WTC11 (cell line): ENCODE data around the gene SPTBN4. TPM values are rescaled to one million over a fixed set of nuclear protein-coding genes. Genes with fewer than 3 reads are reported as not detected.

Experiments used
- ATAC-seq: fragments of 200-7000 bp; cut with Tn5 transposase; 2 replicates; pipeline ENCODE4 v1.10.0; 2021; ENCODE audit warnings: mild to moderate bottlenecking, moderate library complexity
- CTCF ChIA-PET: fragments of 300-600 bp; sonication (Branson Sonifier 250); formaldehyde crosslinking; loops from one replicate; lab custom pipeline; 2021; ENCODE audit warnings: antibody characterized with exemption; lab: Charles Lee
- POLR2A ChIA-PET: fragments of 350-600 bp; sonication (Branson Sonifier 250); formaldehyde crosslinking; loops from one replicate; lab custom pipeline; 2021; ENCODE audit warnings: antibody characterized with exemption; lab: Charles Lee
- DNase-seq: peaks from one replicate; pipeline ENCODE4 v3.0.0; 2021; ENCODE audit warnings: low spot score
- H3K27ac Mint-ChIP-seq: 2 replicates; pipeline ENCODE4 v1.8.0; 2021; ENCODE audit warnings: mixed read lengths
- H3K27me3 Mint-ChIP-seq: 2 replicates; pipeline ENCODE4 v1.8.0; 2021; ENCODE audit warnings: low read depth, mild to moderate bottlenecking, moderate library complexity, mixed read lengths
- H3K36me3 Mint-ChIP-seq: 2 replicates; pipeline ENCODE4 v1.8.0; 2021; ENCODE audit warnings: mixed read lengths
- H3K4me1 Mint-ChIP-seq: 2 replicates; pipeline ENCODE4 v1.8.0; 2022; ENCODE audit warnings: mixed read lengths
- H3K4me3 Mint-ChIP-seq: 2 replicates; pipeline ENCODE4 v1.8.0; 2021; ENCODE audit warnings: mild to moderate bottlenecking, moderate library complexity, mixed read lengths
- H3K9me3 Mint-ChIP-seq: 2 replicates; pipeline ENCODE4 v1.8.0; 2021; ENCODE audit warnings: mixed read lengths
- AFF4 ChIP-seq: sonication (generic); formaldehyde crosslinking; IDR thresholded peaks from 2 replicates; pipeline ENCODE4 v1.8.1; 2023; ENCODE audit warnings: mild to moderate bottlenecking, missing genetic modification reagents, borderline replicate concordance
- ARID4B ChIP-seq: sonication (generic); formaldehyde crosslinking; IDR thresholded peaks from 2 replicates; pipeline ENCODE4 v1.8.0; 2023; ENCODE audit warnings: missing genetic modification reagents, mild to moderate bottlenecking, borderline replicate concordance
- ATF2 ChIP-seq: sonication (generic); formaldehyde crosslinking; IDR thresholded peaks from 2 replicates; pipeline ENCODE4 v1.8.1; 2022; ENCODE audit warnings: low read depth, missing genetic modification reagents, borderline replicate concordance
- EMX1 ChIP-seq: fragments of 250-450 bp; sonication (Bioruptor Pico); IDR thresholded peaks from 2 replicates; pipeline ENCODE4 v1.8.0; 2021; ENCODE audit warnings: mild to moderate bottlenecking
- FOXP1 ChIP-seq: sonication (generic); formaldehyde crosslinking; IDR thresholded peaks from 2 replicates; pipeline ENCODE4 v1.8.0; 2022; ENCODE audit warnings: missing genetic modification reagents, mild to moderate bottlenecking, moderate library complexity, borderline replicate concordance
- GRHL2 ChIP-seq: fragments of 250-450 bp; sonication (Bioruptor Pico); IDR thresholded peaks from 2 replicates; pipeline ENCODE4 v1.8.0; 2022; ENCODE audit warnings: mild to moderate bottlenecking, moderate library complexity; ENCODE audit not compliant: insufficient replicate concordance, severe bottlenecking
- HMGXB4 ChIP-seq: sonication (generic); formaldehyde crosslinking; IDR thresholded peaks from 2 replicates; pipeline ENCODE4 v1.8.1; 2023; ENCODE audit warnings: mild to moderate bottlenecking, moderate library complexity, missing genetic modification reagents
- MAX ChIP-seq: sonication (generic); formaldehyde crosslinking; IDR thresholded peaks from 2 replicates; pipeline ENCODE4 v1.8.0; 2022; ENCODE audit warnings: mild to moderate bottlenecking, missing genetic modification reagents
- NFATC4 ChIP-seq: fragments of 250-450 bp; sonication (Bioruptor Pico); IDR thresholded peaks from 2 replicates; pipeline ENCODE4 v1.9.0; 2021; ENCODE audit warnings: mild to moderate bottlenecking
- PREB ChIP-seq: sonication (generic); formaldehyde crosslinking; IDR thresholded peaks from 2 replicates; pipeline ENCODE4 v1.8.1; 2022; ENCODE audit warnings: mild to moderate bottlenecking, missing genetic modification reagents, moderate library complexity, borderline replicate concordance
- RELA ChIP-seq: sonication (generic); formaldehyde crosslinking; IDR thresholded peaks from 2 replicates; pipeline ENCODE4 v1.8.1; 2022; ENCODE audit warnings: missing genetic modification reagents, mild to moderate bottlenecking, borderline replicate concordance
- TEAD1 ChIP-seq: sonication (generic); formaldehyde crosslinking; IDR thresholded peaks from 2 replicates; pipeline ENCODE4 v1.8.0; 2022; ENCODE audit warnings: mild to moderate bottlenecking, missing genetic modification reagents
- ZMAT4 ChIP-seq: fragments of 250-450 bp; sonication (Bioruptor Pico); IDR thresholded peaks from 2 replicates; pipeline ENCODE4 v1.9.0; 2021; ENCODE audit warnings: mild to moderate bottlenecking
- ZNF138 ChIP-seq: sonication (generic); formaldehyde crosslinking; conservative IDR thresholded peaks from 2 replicates; pipeline ENCODE4 v1.8.1; 2022; ENCODE audit warnings: mild to moderate bottlenecking, moderate library complexity, missing genetic modification reagents
- ZNF263 ChIP-seq: sonication (generic); formaldehyde crosslinking; IDR thresholded peaks from 2 replicates; pipeline ENCODE4 v1.8.1; 2022; ENCODE audit warnings: low read depth, mild to moderate bottlenecking, moderate library complexity, missing genetic modification reagents
- ZNF317 ChIP-seq: sonication (generic); formaldehyde crosslinking; IDR thresholded peaks from 2 replicates; pipeline ENCODE4 v1.8.1; 2023; ENCODE audit warnings: low read depth, mild to moderate bottlenecking, moderate library complexity, missing genetic modification reagents, borderline replicate concordance
- ZNF671 ChIP-seq: fragments of 250-450 bp; sonication (Bioruptor Pico); IDR thresholded peaks from 2 replicates; pipeline ENCODE4 v1.8.0; 2021; ENCODE audit warnings: mild to moderate bottlenecking
- total RNA-seq: library from RNA; stranded (reverse); gene quantifications from 3 replicates; pipeline ENCODE4 v1.2.3, GENCODE V29; 2021
- TF ChIP-seq, protein P1 (sequence below): sonication (generic); formaldehyde crosslinking; IDR thresholded peaks from 2 replicates; pipeline ENCODE4 v1.8.1; 2023; ENCODE audit warnings: mild to moderate bottlenecking, missing genetic modification reagents, moderate library complexity
- TF ChIP-seq, protein P2 (sequence below): sonication (generic); formaldehyde crosslinking; IDR thresholded peaks from 2 replicates; pipeline ENCODE4 v1.8.1; 2023; ENCODE audit warnings: mild to moderate bottlenecking, missing genetic modification reagents, moderate library complexity

Gene SPTBN4
- total RNA-seq, 1 experiment from 2014 or later: 2.8 TPM

DNA sequence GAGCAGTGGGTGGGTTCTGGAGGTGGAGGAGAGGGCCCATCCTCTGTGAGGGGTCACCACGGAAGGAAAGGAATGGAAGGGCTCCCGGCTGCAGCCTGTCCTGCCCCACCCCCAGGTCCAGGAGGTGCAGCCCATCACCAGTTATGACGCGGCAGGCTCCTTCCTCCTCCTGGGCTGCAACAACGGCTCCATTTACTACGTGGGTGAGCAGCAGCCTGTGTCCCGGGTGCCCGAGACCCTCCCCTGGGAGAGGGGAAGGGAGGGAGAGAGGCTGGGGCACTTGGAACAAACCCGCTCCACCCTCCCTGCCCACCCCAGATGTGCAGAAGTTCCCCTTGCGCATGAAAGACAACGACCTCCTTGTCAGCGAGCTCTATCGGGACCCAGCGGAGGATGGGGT lies 116.5 kb downstream of the SPTBN4 start:
- CTCF ChIA-PET: interaction anchor here (0.9 to 1.0 kb wide), 2 partner anchors 15 to 21 kb away, joined by 3 read pairs; no protein-coding TSS in a partner anchor

More for the DNA sequence above, 116.5 kb downstream of the SPTBN4 start:
- no peak for DNase-seq
- Mint-ChIP-seq H3K27me3 (no peaks in the 10 kb centered on the region), H3K9me3 (no peaks in the 10 kb centered on the region), H3K36me3 (peaks cover 58% of the 10 kb centered on the region), H3K4me3 (no peak overlapping the region), H3K27ac (no peak overlapping the region), H3K4me1 (peaks cover 4% of the 10 kb centered on the region)
- ATAC-seq: no peak
- POLR2A ChIA-PET: no interaction called here
- TF ChIP-seq ZNF317 (CRISPR knock-in tag) (no peak), ZNF671 (CRISPR knock-in tag) (no peak), ZMAT4 (CRISPR knock-in tag) (no peak), FOXP1 (CRISPR knock-in tag) (no peak), RELA (CRISPR knock-in tag) (no peak), ZNF263 (CRISPR knock-in tag) (no peak), GRHL2 (no peak), TEAD1 (CRISPR knock-in tag) (no peak), EMX1 (CRISPR knock-in tag) (no peak), MAX (CRISPR knock-in tag) (no peak), ATF2 (CRISPR knock-in tag) (no peak), AFF4 (CRISPR knock-in tag) (no peak), HMGXB4 (no peak), ZNF138 (CRISPR knock-in tag) (no peak), PREB (CRISPR knock-in tag) (no peak), NFATC4 (CRISPR knock-in tag) (no peak), ARID4B (CRISPR knock-in tag) (no peak)
- TF ChIP-seq, protein P1, sequence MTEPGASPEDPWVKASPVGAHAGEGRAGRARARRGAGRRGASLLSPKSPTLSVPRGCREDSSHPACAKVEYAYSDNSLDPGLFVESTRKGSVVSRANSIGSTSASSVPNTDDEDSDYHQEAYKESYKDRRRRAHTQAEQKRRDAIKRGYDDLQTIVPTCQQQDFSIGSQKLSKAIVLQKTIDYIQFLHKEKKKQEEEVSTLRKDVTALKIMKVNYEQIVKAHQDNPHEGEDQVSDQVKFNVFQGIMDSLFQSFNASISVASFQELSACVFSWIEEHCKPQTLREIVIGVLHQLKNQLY (CRISPR knock-in tag): no peak
- TF ChIP-seq, protein P2, sequence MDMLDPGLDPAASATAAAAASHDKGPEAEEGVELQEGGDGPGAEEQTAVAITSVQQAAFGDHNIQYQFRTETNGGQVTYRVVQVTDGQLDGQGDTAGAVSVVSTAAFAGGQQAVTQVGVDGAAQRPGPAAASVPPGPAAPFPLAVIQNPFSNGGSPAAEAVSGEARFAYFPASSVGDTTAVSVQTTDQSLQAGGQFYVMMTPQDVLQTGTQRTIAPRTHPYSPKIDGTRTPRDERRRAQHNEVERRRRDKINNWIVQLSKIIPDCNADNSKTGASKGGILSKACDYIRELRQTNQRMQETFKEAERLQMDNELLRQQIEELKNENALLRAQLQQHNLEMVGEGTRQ (CRISPR knock-in tag): no peak
